ENCODE results near the gene GRIK4. TPM values are rescaled to one million over a fixed set of nuclear protein-coding genes. Genes with fewer than 3 reads are reported as not detected.

Gene GRIK4
- total RNA-seq, 1 experiment from 2014 or later = not detected

DNA sequence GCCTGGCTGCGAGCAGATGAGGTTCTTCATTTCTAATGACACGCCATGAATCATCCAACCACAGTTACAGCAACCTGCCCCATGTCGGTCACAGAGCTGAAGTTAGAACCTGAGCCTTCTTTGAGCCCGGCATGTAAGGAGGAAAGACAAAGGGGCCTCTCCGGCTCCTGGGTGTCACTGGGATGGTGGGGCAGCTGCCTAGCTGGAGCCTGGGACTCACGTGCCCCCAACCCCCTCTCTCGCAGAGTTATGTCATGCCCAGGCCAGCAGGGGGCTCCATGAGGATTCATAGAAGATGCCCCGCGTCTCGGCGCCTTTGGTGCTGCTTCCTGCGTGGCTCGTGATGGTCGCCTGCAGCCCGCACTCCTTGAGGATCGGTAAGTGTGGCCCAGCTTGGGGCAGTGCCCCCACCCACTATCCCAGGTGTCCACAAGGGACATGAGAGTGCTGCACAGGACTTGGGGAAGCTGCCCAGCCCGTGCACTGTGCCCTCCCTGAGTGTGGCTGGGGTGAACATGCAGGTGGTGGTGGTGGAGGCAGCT, 148.5 kb downstream of the GRIK4 start:
- DNase-seq = peak; percentile 55
- H3K4me1 ChIP-seq (ENCODE audit: insufficient read depth, low read length) = no peaks in the 10 kb centered on the region
- TF ChIP-seq, protein P1, sequence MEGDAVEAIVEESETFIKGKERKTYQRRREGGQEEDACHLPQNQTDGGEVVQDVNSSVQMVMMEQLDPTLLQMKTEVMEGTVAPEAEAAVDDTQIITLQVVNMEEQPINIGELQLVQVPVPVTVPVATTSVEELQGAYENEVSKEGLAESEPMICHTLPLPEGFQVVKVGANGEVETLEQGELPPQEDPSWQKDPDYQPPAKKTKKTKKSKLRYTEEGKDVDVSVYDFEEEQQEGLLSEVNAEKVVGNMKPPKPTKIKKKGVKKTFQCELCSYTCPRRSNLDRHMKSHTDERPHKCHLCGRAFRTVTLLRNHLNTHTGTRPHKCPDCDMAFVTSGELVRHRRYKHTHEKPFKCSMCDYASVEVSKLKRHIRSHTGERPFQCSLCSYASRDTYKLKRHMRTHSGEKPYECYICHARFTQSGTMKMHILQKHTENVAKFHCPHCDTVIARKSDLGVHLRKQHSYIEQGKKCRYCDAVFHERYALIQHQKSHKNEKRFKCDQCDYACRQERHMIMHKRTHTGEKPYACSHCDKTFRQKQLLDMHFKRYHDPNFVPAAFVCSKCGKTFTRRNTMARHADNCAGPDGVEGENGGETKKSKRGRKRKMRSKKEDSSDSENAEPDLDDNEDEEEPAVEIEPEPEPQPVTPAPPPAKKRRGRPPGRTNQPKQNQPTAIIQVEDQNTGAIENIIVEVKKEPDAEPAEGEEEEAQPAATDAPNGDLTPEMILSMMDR (conservative IDR thresholded peaks at IDR 0.05; ENCODE audit: low read depth, low read length) = peak; percentile 67
- no peak for TF ChIP-seq EZH2phosphoT487 (IDR thresholded peaks at IDR 0.05; ENCODE audit: borderline replicate concordance, low read length)
- no peak for TF ChIP-seq EZH2 (IDR thresholded peaks at IDR 0.05; ENCODE audit: low read length, unreplicated experiment)
- no peak overlapping the region for H3K9ac ChIP-seq (ENCODE audit: low read length)
- H3F3A ChIP-seq (ENCODE audit: low read length, unreplicated experiment) = no peaks in the 10 kb centered on the region
- no peaks in the 10 kb centered on the region for H3K36me3 ChIP-seq (ENCODE audit: low read depth, low read length)
- no TSS peak for BruUV-seq (replicated peaks)
- intact Hi-C loops (cut with micrococcal nuclease) = no loop called here
- H3K4me2 ChIP-seq (ENCODE audit: low read length) = no peak overlapping the region
- ChIA-PET CTCF (interaction anchor here (0.6 kb wide), 1 partner anchor 378 kb away, joined by 3 read pairs; no protein-coding TSS in a partner anchor), POLR2A (ENCODE audit: unreplicated experiment) (no interaction called here)
- ATAC-seq = peak; percentile 42; the same call in 1 of the 2 replicates
- no peak overlapping the region for H3K4me3 ChIP-seq (ENCODE audit: low read length)
- no peaks in the 10 kb centered on the region for H3K9me3 ChIP-seq (ENCODE audit: low read length)
- H4K20me1 ChIP-seq (ENCODE audit: low read length) = no peaks in the 10 kb centered on the region
- H3K79me2 ChIP-seq (ENCODE audit: low read length) = no peaks in the 10 kb centered on the region
- H3K27ac ChIP-seq (ENCODE audit: low read length) = no peak overlapping the region
- H3K9me2 ChIP-seq (replicated peaks; ENCODE audit: low read length) = no peaks in the 10 kb centered on the region
- no peak overlapping the region for H2AFZ ChIP-seq (ENCODE audit: low read length)
- H3K27me3 ChIP-seq (ENCODE audit: low read length) = peaks cover 56% of the 10 kb centered on the region

- DNase-seq = no peak
- Histone ChIP-seq H3K9me2 (replicated peaks; ENCODE audit: low read length) (no peaks in the 10 kb centered on the region), H3K9me3 (ENCODE audit: low read length) (no peaks in the 10 kb centered on the region), H3K4me1 (ENCODE audit: insufficient read depth, low read length) (no peaks in the 10 kb centered on the region), H3K9ac (ENCODE audit: low read length) (no peak overlapping the region), H3K79me2 (ENCODE audit: low read length) (no peaks in the 10 kb centered on the region), H3K27ac (ENCODE audit: low read length) (no peak overlapping the region), H3K4me2 (ENCODE audit: low read length) (no peak overlapping the region), H3F3A (ENCODE audit: low read length, unreplicated experiment) (no peaks in the 10 kb centered on the region), H4K20me1 (ENCODE audit: low read length) (no peaks in the 10 kb centered on the region), H3K36me3 (ENCODE audit: low read depth, low read length) (no peaks in the 10 kb centered on the region), H3K4me3 (ENCODE audit: low read length) (no peak overlapping the region), H2AFZ (ENCODE audit: low read length) (no peak overlapping the region), H3K27me3 (ENCODE audit: low read length) (peaks cover 64% of the 10 kb centered on the region)
- no peak for TF ChIP-seq EZH2 (IDR thresholded peaks at IDR 0.05; ENCODE audit: low read length, unreplicated experiment)
- TF ChIP-seq, protein P1 (conservative IDR thresholded peaks at IDR 0.05; ENCODE audit: low read depth, low read length) = no peak
- TF ChIP-seq EZH2phosphoT487 (IDR thresholded peaks at IDR 0.05; ENCODE audit: borderline replicate concordance, low read length) = no peak
- ChIA-PET CTCF (no interaction called here), POLR2A (ENCODE audit: unreplicated experiment) (no interaction called here)
- no peak for ATAC-seq
- intact Hi-C loops (cut with micrococcal nuclease) = no loop called here
- no TSS peak for BruUV-seq (replicated peaks)
Observed at GRCh38 chr11:120662071-120662676, 150.6 kb downstream of the GRIK4 start.

DNA sequence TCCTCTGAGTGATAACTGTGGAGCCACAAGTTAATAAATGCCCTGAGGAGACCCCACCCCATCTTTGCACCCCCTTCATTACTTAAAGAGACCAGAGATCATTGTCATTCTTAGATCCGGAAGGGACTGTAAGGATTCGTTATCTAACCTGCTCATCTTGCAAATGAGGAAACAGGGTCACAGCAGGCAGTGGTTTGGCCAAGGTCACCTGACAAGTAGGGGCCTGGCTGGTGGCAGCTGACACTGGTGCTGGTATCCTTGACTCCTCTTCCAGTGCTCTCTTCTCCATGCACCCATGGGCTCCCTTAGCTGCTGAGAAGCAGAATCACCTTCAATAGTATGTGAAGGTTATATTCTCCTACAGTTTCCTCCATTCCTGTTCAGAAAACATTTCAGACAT, 151.6 kb downstream of the GRIK4 start:
- no peaks in the 10 kb centered on the region for H3K36me3 ChIP-seq (ENCODE audit: low read depth, low read length)
- H3K4me2 ChIP-seq (ENCODE audit: low read length) = no peak overlapping the region
- intact Hi-C loops (cut with micrococcal nuclease) = no loop called here
- CTCF ChIA-PET = no interaction called here
- no TSS peak for BruUV-seq (replicated peaks)
- ATAC-seq = no peak
- DNase-seq = no peak
- H4K20me1 ChIP-seq (ENCODE audit: low read length) = no peaks in the 10 kb centered on the region
- no peaks in the 10 kb centered on the region for H3K9me3 ChIP-seq (ENCODE audit: low read length)
- H3K27me3 ChIP-seq (ENCODE audit: low read length) = peaks cover 74% of the 10 kb centered on the region
- no peak overlapping the region for H3K4me3 ChIP-seq (ENCODE audit: low read length)
- H3K9ac ChIP-seq (ENCODE audit: low read length) = no peak overlapping the region
- no peak overlapping the region for H3K27ac ChIP-seq (ENCODE audit: low read length)
- H3K9me2 ChIP-seq (replicated peaks; ENCODE audit: low read length) = no peaks in the 10 kb centered on the region
- POLR2A ChIA-PET (ENCODE audit: unreplicated experiment) = no interaction called here
- no peaks in the 10 kb centered on the region for H3K4me1 ChIP-seq (ENCODE audit: insufficient read depth, low read length)
- no peak for TF ChIP-seq EZH2 (IDR thresholded peaks at IDR 0.05; ENCODE audit: low read length, unreplicated experiment)
- TF ChIP-seq, protein P1 (conservative IDR thresholded peaks at IDR 0.05; ENCODE audit: low read depth, low read length) = no peak
- TF ChIP-seq EZH2phosphoT487 (IDR thresholded peaks at IDR 0.05; ENCODE audit: borderline replicate concordance, low read length) = no peak
- no peak overlapping the region for H2AFZ ChIP-seq (ENCODE audit: low read length)
- H3F3A ChIP-seq (ENCODE audit: low read length, unreplicated experiment) = no peaks in the 10 kb centered on the region
- no peaks in the 10 kb centered on the region for H3K79me2 ChIP-seq (ENCODE audit: low read length)

Measured in PC-3 (cell line).